Measurements from ENCODE around the gene PLXDC2. TPM values are rescaled to one million over a fixed set of nuclear protein-coding genes. Genes with fewer than 3 reads are reported as not detected.
"Not testable (repeated sequence)": the region's sequence is repeated elsewhere in the genome, so short reads cannot be mapped to it uniquely, and the experiment has no call there.

The PLXDC2 gene
- total RNA-seq, 1 experiment from 2014 or later: 21.9 TPM

DNA sequence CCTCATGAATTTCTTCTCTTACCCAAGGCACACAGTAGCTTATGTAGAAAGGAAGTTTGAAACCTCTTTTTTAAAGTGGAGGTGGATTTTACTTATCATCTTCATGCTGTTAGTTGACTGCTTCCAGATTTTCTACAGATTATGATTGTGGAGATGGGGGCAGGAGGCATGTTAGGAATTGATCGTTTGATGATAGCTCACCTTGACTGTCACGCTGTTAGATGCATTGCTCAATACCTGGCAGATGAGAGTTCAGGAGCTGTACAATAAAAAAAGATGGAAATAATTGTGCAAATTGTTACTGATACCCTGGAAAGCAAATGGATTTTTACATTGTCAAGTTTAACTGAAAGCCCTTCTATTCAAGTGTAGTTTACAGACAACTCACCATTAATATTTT lies 340.3 kb downstream of the PLXDC2 start:
- Histone ChIP-seq H3K27me3 (ENCODE audit: control insufficient read depth, insufficient read depth, low read length) (no peaks in the 10 kb centered on the region), H3K4me3 (ENCODE audit: insufficient read depth, low read depth, low read length) (no peak overlapping the region), H3K36me3 (replicated peaks; ENCODE audit: control insufficient read depth, insufficient read depth, low read length) (no peaks in the 10 kb centered on the region)
- DNase-seq: no peak

- Histone ChIP-seq H3K27me3 (ENCODE audit: control insufficient read depth, insufficient read depth, low read length) (no peaks in the 10 kb centered on the region), H3K4me3 (ENCODE audit: insufficient read depth, low read depth, low read length) (no peak overlapping the region), H3K36me3 (replicated peaks; ENCODE audit: control insufficient read depth, insufficient read depth, low read length) (no peaks in the 10 kb centered on the region)
- no peak for DNase-seq
These were observed 341.1 kb downstream of the PLXDC2 start for GRCh38 chr10:20157314-20157713.

DNA sequence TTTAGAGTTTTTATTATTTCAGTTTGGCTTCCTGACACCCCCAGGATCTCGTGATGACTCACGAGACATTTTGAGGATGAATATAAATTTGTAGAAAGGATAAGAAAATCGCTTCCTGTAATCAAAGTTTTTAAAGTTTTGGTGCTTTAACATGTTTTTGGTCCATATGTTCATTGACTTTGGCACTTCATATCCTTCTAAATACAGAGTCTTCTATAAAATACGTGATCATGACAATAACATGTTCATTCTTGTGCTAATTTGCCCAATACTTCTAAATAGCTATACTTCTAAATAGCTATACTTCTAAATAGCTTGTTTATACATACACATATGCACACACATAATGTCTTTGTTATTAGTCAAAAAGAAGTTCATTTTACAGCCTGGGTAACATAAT lies 341.9 kb downstream of the PLXDC2 start:
- H3K4me3 ChIP-seq (ENCODE audit: insufficient read depth, low read depth, low read length): no peak overlapping the region
- H3K27me3 ChIP-seq (ENCODE audit: control insufficient read depth, insufficient read depth, low read length): no peaks in the 10 kb centered on the region
- H3K36me3 ChIP-seq (replicated peaks; ENCODE audit: control insufficient read depth, insufficient read depth, low read length): no peaks in the 10 kb centered on the region
- DNase-seq: no peak

DNA sequence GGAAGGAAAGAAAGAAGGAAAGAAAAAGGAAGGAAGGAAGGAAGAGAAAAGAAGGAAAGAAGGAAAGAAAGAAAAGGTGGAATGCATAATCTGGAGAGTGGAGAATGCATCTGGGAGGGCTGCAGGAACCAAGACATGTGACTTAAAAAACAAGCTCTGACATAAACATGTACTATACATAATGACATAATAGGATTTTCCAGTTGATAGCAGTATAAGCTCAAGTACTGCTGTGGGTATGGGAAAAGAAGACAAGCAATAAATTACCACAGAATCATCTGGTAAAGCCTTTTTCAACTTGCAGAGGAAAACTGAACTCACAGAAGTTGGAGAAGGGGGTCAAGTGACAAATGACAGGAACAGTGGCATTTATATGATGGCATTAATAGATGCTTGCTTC lies 345.9 kb downstream of the PLXDC2 start:
- H3K27me3 ChIP-seq (ENCODE audit: control insufficient read depth, insufficient read depth, low read length): no peaks in the 10 kb centered on the region
- no peak overlapping the region for H3K4me3 ChIP-seq (ENCODE audit: insufficient read depth, low read depth, low read length)
- no peaks in the 10 kb centered on the region for H3K36me3 ChIP-seq (replicated peaks; ENCODE audit: control insufficient read depth, insufficient read depth, low read length)
- DNase-seq: no peak

DNA sequence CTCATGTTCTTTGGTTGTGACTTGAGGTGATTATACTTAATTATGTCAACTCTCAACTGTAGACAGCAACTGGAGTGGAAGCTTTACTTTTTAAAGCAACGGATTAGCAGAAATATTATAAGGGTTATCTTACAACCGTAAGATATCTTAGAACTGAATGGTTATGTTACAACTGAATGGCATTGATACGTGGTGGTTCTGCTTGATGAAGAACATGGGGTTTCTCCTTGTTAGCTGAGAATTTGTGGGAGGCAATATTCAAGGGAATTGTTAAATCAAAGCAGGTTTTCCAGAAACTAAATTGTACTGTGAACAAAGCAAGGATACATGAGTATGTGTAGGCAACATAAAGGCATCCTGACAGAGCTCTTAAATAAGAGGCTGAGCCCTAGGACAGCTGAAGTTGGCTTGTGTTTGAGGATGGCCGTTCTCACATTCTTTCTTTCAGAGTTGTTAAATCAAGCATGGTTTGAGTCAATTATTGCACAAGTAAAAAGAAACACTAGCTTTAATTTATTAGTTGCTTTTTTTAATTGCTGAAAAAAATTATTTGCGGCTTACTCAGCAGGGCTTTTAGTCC lies 350.0 kb downstream of the PLXDC2 start:
- Histone ChIP-seq H3K36me3 (replicated peaks; ENCODE audit: control insufficient read depth, insufficient read depth, low read length) (no peaks in the 10 kb centered on the region), H3K4me3 (ENCODE audit: insufficient read depth, low read depth, low read length) (no peak overlapping the region), H3K27me3 (ENCODE audit: control insufficient read depth, insufficient read depth, low read length) (no peaks in the 10 kb centered on the region)
- no peak for DNase-seq

DNA sequence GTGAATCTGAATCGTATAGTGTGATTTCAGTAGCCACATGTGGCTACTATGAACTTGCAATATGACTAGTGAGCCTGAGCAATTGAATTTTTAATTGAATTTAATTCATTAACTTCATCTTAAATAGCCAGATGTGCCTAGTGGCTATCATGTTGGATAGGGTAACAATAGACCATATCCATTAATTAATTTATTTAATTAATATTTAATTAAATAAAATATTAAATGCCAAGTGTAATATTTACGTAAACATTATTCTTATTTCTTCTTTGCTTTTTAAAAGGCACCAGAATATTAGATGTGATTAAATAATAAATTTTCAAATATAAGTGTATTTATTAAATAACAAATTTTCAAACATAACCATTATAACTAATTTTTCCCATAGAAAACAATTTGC lies 354.4 kb downstream of the PLXDC2 start:
- Histone ChIP-seq H3K4me3 (ENCODE audit: insufficient read depth, low read depth, low read length) (no peak overlapping the region), H3K36me3 (replicated peaks; ENCODE audit: control insufficient read depth, insufficient read depth, low read length) (no peaks in the 10 kb centered on the region), H3K27me3 (ENCODE audit: control insufficient read depth, insufficient read depth, low read length) (no peaks in the 10 kb centered on the region)
- DNase-seq: no peak

DNA sequence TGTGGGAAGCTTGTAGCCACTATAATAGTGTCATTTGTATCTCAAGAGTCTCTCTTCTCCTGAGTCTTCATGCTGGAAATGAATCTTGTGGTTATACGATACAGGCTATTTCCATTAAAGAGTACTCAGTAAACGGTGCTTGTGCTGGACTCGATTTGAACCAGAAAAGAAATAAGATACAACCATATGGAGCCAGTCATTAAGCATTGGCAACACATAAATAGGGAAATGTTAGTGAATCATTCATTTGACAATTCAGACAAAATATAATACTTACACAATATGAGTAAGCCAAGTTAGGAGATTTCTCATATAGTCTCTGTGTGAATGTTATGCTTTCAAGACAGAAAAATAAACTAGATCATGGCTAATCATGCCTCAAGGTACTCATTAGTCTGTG lies 356.8 kb downstream of the PLXDC2 start:
- Histone ChIP-seq H3K27me3 (ENCODE audit: control insufficient read depth, insufficient read depth, low read length) (no peaks in the 10 kb centered on the region), H3K4me3 (ENCODE audit: insufficient read depth, low read depth, low read length) (no peak overlapping the region), H3K36me3 (replicated peaks; ENCODE audit: control insufficient read depth, insufficient read depth, low read length) (no peaks in the 10 kb centered on the region)
- no peak for DNase-seq

DNA sequence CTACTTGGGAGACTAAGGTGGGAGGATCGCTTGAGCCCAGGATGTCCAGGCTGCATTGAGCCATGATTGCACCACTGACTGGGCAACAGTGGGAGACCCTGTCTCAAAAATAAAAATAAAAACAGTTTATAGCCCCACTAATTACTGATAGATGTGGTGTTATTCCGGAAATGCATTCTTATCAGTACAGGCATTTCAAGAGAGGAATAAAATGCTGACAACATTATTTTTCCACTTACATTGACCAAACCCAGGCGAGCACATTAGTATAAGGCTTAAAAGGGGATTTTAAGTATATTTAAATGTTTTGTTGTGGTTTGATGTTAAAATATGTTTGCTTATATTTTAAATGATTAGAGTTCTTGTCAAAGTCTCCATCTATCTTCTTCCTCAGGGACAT lies 359.5 kb downstream of the PLXDC2 start:
- H3K27me3 ChIP-seq (ENCODE audit: control insufficient read depth, insufficient read depth, low read length): no peaks in the 10 kb centered on the region
- DNase-seq: no peak
- H3K36me3 ChIP-seq (replicated peaks; ENCODE audit: control insufficient read depth, insufficient read depth, low read length): no peaks in the 10 kb centered on the region
- no peak overlapping the region for H3K4me3 ChIP-seq (ENCODE audit: insufficient read depth, low read depth, low read length)

GRCh38 chr10:20180766-20181165 lies 364.5 kb downstream of the PLXDC2 start:
- no peak overlapping the region for H3K4me3 ChIP-seq (ENCODE audit: insufficient read depth, low read depth, low read length)
- no peak for DNase-seq

GRCh38 chr10:20181434-20181833 lies 365.2 kb downstream of the PLXDC2 start:
- no peaks in the 10 kb centered on the region for H3K27me3 ChIP-seq (ENCODE audit: control insufficient read depth, insufficient read depth, low read length)
- peak; percentile 0 for DNase-seq
- no peaks in the 10 kb centered on the region for H3K36me3 ChIP-seq (replicated peaks; ENCODE audit: control insufficient read depth, insufficient read depth, low read length)
- no peak overlapping the region for H3K4me3 ChIP-seq (ENCODE audit: insufficient read depth, low read depth, low read length)

More at GRCh38 chr10:20180766-20181165, 364.5 kb downstream of the PLXDC2 start:
- H3K27me3 ChIP-seq (ENCODE audit: control insufficient read depth, insufficient read depth, low read length): no peaks in the 10 kb centered on the region
- no peaks in the 10 kb centered on the region for H3K36me3 ChIP-seq (replicated peaks; ENCODE audit: control insufficient read depth, insufficient read depth, low read length)

DNA sequence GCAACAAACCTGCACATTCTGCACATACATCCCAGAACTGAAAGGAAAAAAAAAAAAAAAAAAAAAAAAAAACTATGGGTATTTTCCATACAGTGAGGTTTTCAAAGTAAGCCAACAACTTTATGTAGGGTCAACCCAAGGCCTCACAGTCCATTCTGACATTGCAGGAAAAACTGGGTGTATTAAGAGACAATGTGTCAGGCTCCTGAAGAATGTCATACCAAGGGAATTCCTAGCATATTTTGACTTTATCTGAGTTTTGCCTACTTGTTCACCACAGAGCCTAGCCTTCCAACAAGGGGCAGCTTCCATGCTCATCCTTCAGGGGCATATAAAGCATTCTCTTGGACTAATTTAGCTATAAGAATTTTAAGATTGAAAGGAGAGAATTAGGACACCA lies 368.9 kb downstream of the PLXDC2 start:
- DNase-seq: no peak
- H3K36me3 ChIP-seq (replicated peaks; ENCODE audit: control insufficient read depth, insufficient read depth, low read length): no peaks in the 10 kb centered on the region
- H3K27me3 ChIP-seq (ENCODE audit: control insufficient read depth, insufficient read depth, low read length): no peaks in the 10 kb centered on the region
- H3K4me3 ChIP-seq (ENCODE audit: insufficient read depth, low read depth, low read length): no peak overlapping the region

- not testable (repeated sequence) for H3K36me3 ChIP-seq (replicated peaks; ENCODE audit: control insufficient read depth, insufficient read depth, low read length); H3K27me3 ChIP-seq (ENCODE audit: control insufficient read depth, insufficient read depth, low read length); DNase-seq; H3K4me3 ChIP-seq (ENCODE audit: insufficient read depth, low read depth, low read length)
These were observed 375.2 kb downstream of the PLXDC2 start for GRCh38 chr10:20191392-20191791.

DNA sequence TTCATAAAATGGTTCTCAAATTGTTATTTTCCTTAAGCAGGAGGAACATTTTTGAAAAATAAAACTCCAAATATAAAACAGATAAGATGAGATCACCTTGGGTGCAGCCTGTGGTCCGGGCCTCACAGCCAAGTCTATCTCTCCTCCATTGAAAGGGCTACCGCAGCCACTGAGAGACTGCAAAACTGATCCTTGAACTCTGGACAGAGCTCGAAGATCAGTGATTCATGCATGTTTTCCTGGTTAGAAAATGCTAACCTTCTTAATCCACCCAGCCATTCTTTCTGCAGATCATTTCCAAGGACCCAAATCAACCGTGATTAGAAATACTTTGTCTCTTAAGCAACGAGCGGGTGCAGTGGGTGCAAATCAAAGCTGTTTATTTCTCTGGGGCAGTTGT lies 378.8 kb downstream of the PLXDC2 start:
- no peak for DNase-seq
- no peak overlapping the region for H3K4me3 ChIP-seq (ENCODE audit: insufficient read depth, low read depth, low read length)
- H3K36me3 ChIP-seq (replicated peaks; ENCODE audit: control insufficient read depth, insufficient read depth, low read length): no peaks in the 10 kb centered on the region
- H3K27me3 ChIP-seq (ENCODE audit: control insufficient read depth, insufficient read depth, low read length): no peaks in the 10 kb centered on the region

- no peaks in the 10 kb centered on the region for H3K27me3 ChIP-seq (ENCODE audit: control insufficient read depth, insufficient read depth, low read length)
- H3K36me3 ChIP-seq (replicated peaks; ENCODE audit: control insufficient read depth, insufficient read depth, low read length): no peaks in the 10 kb centered on the region
- H3K4me3 ChIP-seq (ENCODE audit: insufficient read depth, low read depth, low read length): no peak overlapping the region
- DNase-seq: no peak
These were observed 384.5 kb downstream of the PLXDC2 start for GRCh38 chr10:20200758-20201157.

DNA sequence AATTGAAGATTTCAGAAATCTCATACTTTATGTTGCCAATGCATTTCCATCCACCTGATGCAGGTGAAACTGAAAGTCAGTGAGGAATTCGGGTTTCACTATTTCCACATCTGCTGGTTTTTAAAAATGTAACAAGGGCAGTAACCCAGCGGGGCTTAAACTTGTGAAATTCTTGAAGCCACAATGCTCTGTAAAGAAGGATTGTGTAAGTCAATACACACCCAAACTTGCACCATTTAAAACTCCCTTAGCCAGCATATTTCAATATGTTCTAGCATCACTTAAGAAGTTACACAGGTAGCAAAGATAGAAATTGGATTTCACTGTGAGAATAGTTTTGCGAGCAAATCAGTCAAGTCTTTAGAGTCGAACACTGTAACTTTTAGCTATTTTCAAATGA lies 386.1 kb downstream of the PLXDC2 start:
- no peak overlapping the region for H3K4me3 ChIP-seq (ENCODE audit: insufficient read depth, low read depth, low read length)
- DNase-seq: no peak
- no peaks in the 10 kb centered on the region for H3K36me3 ChIP-seq (replicated peaks; ENCODE audit: control insufficient read depth, insufficient read depth, low read length)
- H3K27me3 ChIP-seq (ENCODE audit: control insufficient read depth, insufficient read depth, low read length): no peaks in the 10 kb centered on the region

DNA sequence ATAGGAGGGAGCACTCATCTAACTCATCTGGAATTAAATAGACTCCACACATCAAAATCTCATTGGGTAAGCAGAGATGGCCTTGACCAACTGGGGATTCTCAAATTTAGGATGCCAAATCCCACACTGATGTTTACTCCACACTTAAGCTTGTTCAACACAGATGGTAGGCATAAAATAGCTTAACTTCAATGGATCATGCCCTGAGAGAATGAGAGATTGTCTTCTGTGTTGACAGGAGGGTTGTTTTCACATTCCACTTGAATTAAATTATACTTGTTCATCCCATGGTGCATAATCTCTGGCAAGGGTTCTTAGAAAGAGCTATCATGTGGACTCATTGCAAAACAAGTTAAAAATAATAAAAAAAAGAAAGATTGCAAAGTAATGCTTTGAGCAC lies 391.4 kb downstream of the PLXDC2 start:
- no peaks in the 10 kb centered on the region for H3K27me3 ChIP-seq (ENCODE audit: control insufficient read depth, insufficient read depth, low read length)
- no peak overlapping the region for H3K4me3 ChIP-seq (ENCODE audit: insufficient read depth, low read depth, low read length)
- DNase-seq: no peak
- H3K36me3 ChIP-seq (replicated peaks; ENCODE audit: control insufficient read depth, insufficient read depth, low read length): no peaks in the 10 kb centered on the region

Data from H7 (cell line).